BLaER1 treated with 17β-estradiol and CSF1 and Interleukin-3, amounts not matched to agents 10 nM and 100 nM (cell line): Measurements from ENCODE around the gene DGKZ.

Experiments
- H3K27ac ChIP-seq, 11 experiments: shearing (Covaris generic); formaldehyde crosslinking; 2 replicates each; pipeline ENCODE4 v1.8.1; 2022
- H3K27me3 ChIP-seq, 11 experiments: shearing (Covaris generic); formaldehyde crosslinking; 2 replicates each; pipeline ENCODE4 v1.8.1; 2022
- H3K36me3 ChIP-seq, 11 experiments: shearing (Covaris generic); formaldehyde crosslinking; 2 replicates each; pipeline ENCODE4 v1.8.1; 2022
- H3K4me1 ChIP-seq, 10 experiments: shearing (Covaris generic); formaldehyde crosslinking; 2 replicates each; pipeline ENCODE4 v1.8.1; 2022
- H3K4me2 ChIP-seq, 11 experiments: shearing (Covaris generic); formaldehyde crosslinking; 2 replicates each; pipeline ENCODE4 v1.8.1; 2022
- H3K4me3 ChIP-seq, 10 experiments: shearing (Covaris generic); formaldehyde crosslinking; 2 replicates each; pipeline ENCODE4 v1.8.1; 2022
- H3K9ac ChIP-seq, 11 experiments: shearing (Covaris generic); formaldehyde crosslinking; 2 replicates each; pipeline ENCODE4 v1.8.1; 2022
- H3K9me3 ChIP-seq, 11 experiments: shearing (Covaris generic); formaldehyde crosslinking; replicated peaks in 1 of 11; 2 replicates each; pipeline ENCODE4 v1.8.1; 2022
- H4K20me1 ChIP-seq, 11 experiments: shearing (Covaris generic); formaldehyde crosslinking; 2 replicates each; pipeline ENCODE4 v1.8.1; 2022
- Cebpa-rat ChIP-seq, 11 experiments: shearing (Covaris generic); IDR thresholded peaks; 2 replicates each; pipeline ENCODE4 v1.8.1; 2022

The DGKZ gene

GRCh38 chr11:46363455-46364005 lies 16.3 kb downstream of the DGKZ start:
- Histone ChIP-seq H3K4me2 (peak overlapping the region; percentile 95 to 100 (median 98)), H3K4me3 (peak overlapping the region in 4 of 10 experiments; percentile 58 to 70 (median 62); a peak in 4 of 20 replicates), H3K9me3 (no peaks in the 10 kb centered on the region), H4K20me1 (peaks cover 65 to 100% (median 89%) of the 10 kb centered on the region in 11 experiments), H3K27ac (peak overlapping the region; percentile 26 to 92 (median 88); a peak in 19 of 22 replicates), H3K4me1 (peaks cover 74 to 96% (median 81%) of the 10 kb centered on the region in 10 experiments), H3K9ac (peak overlapping the region; percentile 64 to 85 (median 81); a peak in 20 of 22 replicates), H3K36me3 (peaks cover 13 to 61% (median 27%) of the 10 kb centered on the region in 11 experiments; a peak in 20 of 22 replicates), H3K27me3 (no peaks in the 10 kb centered on the region)
- no peak for TF ChIP-seq Cebpa-rat (IDR thresholded peaks at IDR 0.05)

GRCh38 chr11:46364056-46364455 lies 16.8 kb downstream of the DGKZ start:
- peak overlapping the region in 9 of 11 experiments; percentile 63 to 85 (median 80); a peak in 11 of 22 replicates for H3K9ac ChIP-seq
- H3K27me3 ChIP-seq = no peaks in the 10 kb centered on the region
- peak overlapping the region; percentile 95 to 100 (median 98); a peak in 20 of 22 replicates for H3K4me2 ChIP-seq
- H4K20me1 ChIP-seq = peaks cover 69 to 100% (median 90%) of the 10 kb centered on the region in 11 experiments
- TF ChIP-seq Cebpa-rat (IDR thresholded peaks at IDR 0.05) = no peak
- peak overlapping the region in 9 of 11 experiments; percentile 1 to 92 (median 88); a peak in 11 of 22 replicates for H3K27ac ChIP-seq
- H3K9me3 ChIP-seq = no peaks in the 10 kb centered on the region
- H3K4me1 ChIP-seq = peaks cover 73 to 90% (median 84%) of the 10 kb centered on the region in 10 experiments
- no peak overlapping the region for H3K4me3 ChIP-seq
- H3K36me3 ChIP-seq = peaks cover 18 to 66% (median 32%) of the 10 kb centered on the region in 11 experiments; a peak in 20 of 22 replicates

- peak overlapping the region in 5 of 11 experiments; percentile 0 to 56 (median 33); a peak in 4 of 22 replicates for H3K27ac ChIP-seq
Observed at GRCh38 chr11:46364791-46365190, 17.5 kb downstream of the DGKZ start.

GRCh38 chr11:46366260-46366659 lies 19.0 kb downstream of the DGKZ start:
- Histone ChIP-seq H3K4me3 (no peak overlapping the region), H3K4me2 (peak overlapping the region; percentile 70 to 100 (median 97); a peak in 21 of 22 replicates), H3K27ac (peak overlapping the region in 6 of 11 experiments; percentile 2 to 56 (median 31); a peak in 4 of 22 replicates)

More at GRCh38 chr11:46364791-46365190, 17.5 kb downstream of the DGKZ start:
- Histone ChIP-seq H3K36me3 (peaks cover 24 to 73% (median 40%) of the 10 kb centered on the region in 11 experiments), H3K4me2 (peak overlapping the region; percentile 95 to 100 (median 98); a peak in 20 of 22 replicates), H3K27me3 (no peaks in the 10 kb centered on the region), H3K9ac (peak overlapping the region in 10 of 11 experiments; percentile 2 to 85 (median 64); a peak in 12 of 22 replicates), H3K4me3 (no peak overlapping the region), H4K20me1 (peaks cover 74 to 100% (median 91%) of the 10 kb centered on the region in 11 experiments), H3K9me3 (no peaks in the 10 kb centered on the region), H3K4me1 (peaks cover 70 to 93% (median 88%) of the 10 kb centered on the region in 10 experiments)
- no peak for TF ChIP-seq Cebpa-rat (IDR thresholded peaks at IDR 0.05)

GRCh38 chr11:46366661-46367161 lies 19.4 kb downstream of the DGKZ start:
- peak overlapping the region; percentile 21 to 85 (median 57); a peak in 18 of 22 replicates for H3K9ac ChIP-seq
- H3K36me3 ChIP-seq = peaks cover 42 to 93% (median 59%) of the 10 kb centered on the region in 11 experiments
- H3K9me3 ChIP-seq = no peaks in the 10 kb centered on the region
- H4K20me1 ChIP-seq = peaks cover 76 to 98% (median 85%) of the 10 kb centered on the region in 11 experiments
- H3K4me1 ChIP-seq = peaks cover 56 to 81% (median 73%) of the 10 kb centered on the region in 10 experiments
- TF ChIP-seq Cebpa-rat (IDR thresholded peaks at IDR 0.05) = no peak
- H3K27me3 ChIP-seq = no peaks in the 10 kb centered on the region
- peak overlapping the region in 1 of 10 experiments; percentile 22; a peak in 1 of 20 replicates for H3K4me3 ChIP-seq
- H3K27ac ChIP-seq = peak overlapping the region in 9 of 11 experiments; percentile 17 to 60 (median 43); a peak in 16 of 22 replicates
- H3K4me2 ChIP-seq = peak overlapping the region; percentile 63 to 100 (median 96)

More at GRCh38 chr11:46366260-46366659, 19.0 kb downstream of the DGKZ start:
- H3K36me3 ChIP-seq = peaks cover 38 to 88% (median 54%) of the 10 kb centered on the region in 11 experiments
- H3K27me3 ChIP-seq = no peaks in the 10 kb centered on the region
- no peak for TF ChIP-seq Cebpa-rat (IDR thresholded peaks at IDR 0.05)
- H3K9ac ChIP-seq = peak overlapping the region in 9 of 11 experiments; percentile 2 to 85 (median 60); a peak in 12 of 22 replicates
- H3K9me3 ChIP-seq = no peaks in the 10 kb centered on the region
- peaks cover 58 to 83% (median 77%) of the 10 kb centered on the region in 10 experiments for H3K4me1 ChIP-seq
- peaks cover 78 to 98% (median 88%) of the 10 kb centered on the region in 11 experiments for H4K20me1 ChIP-seq

GRCh38 chr11:46367244-46367915 lies 20.1 kb downstream of the DGKZ start:
- Histone ChIP-seq H4K20me1 (peaks cover 69 to 98% (median 78%) of the 10 kb centered on the region in 11 experiments), H3K9ac (peak overlapping the region; percentile 21 to 85 (median 57); a peak in 17 of 22 replicates)

GRCh38 chr11:46367916-46368267 lies 20.6 kb downstream of the DGKZ start:
- peak overlapping the region in 4 of 11 experiments; percentile 7 to 55 (median 14); a peak in 4 of 22 replicates for H3K27ac ChIP-seq
- H3K9ac ChIP-seq = peak overlapping the region in 4 of 11 experiments; percentile 27 to 56 (median 50); a peak in 6 of 22 replicates
- no peak overlapping the region for H3K4me3 ChIP-seq
- H4K20me1 ChIP-seq = peaks cover 67 to 98% (median 73%) of the 10 kb centered on the region in 11 experiments
- peaks cover 44 to 69% (median 61%) of the 10 kb centered on the region in 10 experiments for H3K4me1 ChIP-seq
- no peaks in the 10 kb centered on the region for H3K9me3 ChIP-seq
- peak overlapping the region in 10 of 11 experiments; percentile 4 to 75 (median 66); a peak in 14 of 22 replicates for H3K4me2 ChIP-seq
- TF ChIP-seq Cebpa-rat (IDR thresholded peaks at IDR 0.05) = no peak
- no peaks in the 10 kb centered on the region for H3K27me3 ChIP-seq
- peaks cover 53 to 95% (median 71%) of the 10 kb centered on the region in 11 experiments for H3K36me3 ChIP-seq

More at GRCh38 chr11:46367244-46367915, 20.1 kb downstream of the DGKZ start:
- Histone ChIP-seq H3K4me2 (peak overlapping the region; percentile 63 to 100 (median 96)), H3K27ac (peak overlapping the region in 9 of 11 experiments; percentile 17 to 60 (median 43); a peak in 17 of 22 replicates), H3K4me1 (peaks cover 50 to 74% (median 66%) of the 10 kb centered on the region in 10 experiments), H3K27me3 (no peaks in the 10 kb centered on the region), H3K36me3 (peaks cover 49 to 95% (median 65%) of the 10 kb centered on the region in 11 experiments), H3K9me3 (no peaks in the 10 kb centered on the region), H3K4me3 (peak overlapping the region in 1 of 10 experiments; percentile 22; a peak in 1 of 20 replicates)
- TF ChIP-seq Cebpa-rat (IDR thresholded peaks at IDR 0.05) = no peak

- Histone ChIP-seq H3K4me2 (peak overlapping the region in 1 of 11 experiments; percentile 12; a peak in 1 of 22 replicates), H3K4me3 (no peak overlapping the region), H3K4me1 (peaks cover 27 to 52% (median 44%) of the 10 kb centered on the region in 10 experiments), H3K9me3 (no peaks in the 10 kb centered on the region), H3K9ac (peak overlapping the region in 2 of 11 experiments; percentile 21 to 37; a peak in 2 of 22 replicates), H3K27me3 (no peaks in the 10 kb centered on the region), H3K36me3 (peaks cover 59 to 95% (median 77%) of the 10 kb centered on the region in 11 experiments), H4K20me1 (peaks cover 49 to 94% (median 62%) of the 10 kb centered on the region in 11 experiments), H3K27ac (no peak overlapping the region)
- TF ChIP-seq Cebpa-rat (IDR thresholded peaks at IDR 0.05) = no peak
Observed at GRCh38 chr11:46369458-46370152, 22.3 kb downstream of the DGKZ start.
